H9 (cell line): ENCODE results near the gene PPARD. TPM values are rescaled to one million over a fixed set of nuclear protein-coding genes. Genes with fewer than 3 reads are reported as not detected.

ENCODE experiments used
- DNase-seq: peaks from one replicate; pipeline ENCODE4 v3.0.0-alpha.2; 2017
- H2AFZ ChIP-seq: one replicate; pipeline ENCODE4 v1.6.1; 2013; ENCODE audit warnings: mild to moderate bottlenecking, low read length, control low read depth, moderate library complexity
- H2AK5ac ChIP-seq: 2 replicates; pipeline ENCODE4 v1.6.1; 2013; ENCODE audit warnings: low read length, control low read depth, mixed read lengths; ENCODE audit not compliant: insufficient read length
- H2BK120ac ChIP-seq: one replicate; pipeline ENCODE4 v1.6.1; 2013; ENCODE audit warnings: low read depth, mild to moderate bottlenecking, low read length, control low read depth, inconsistent platforms; ENCODE audit not compliant: poor library complexity, severe bottlenecking
- H2BK12ac ChIP-seq: 2 replicates; pipeline ENCODE4 v1.6.1; 2013; ENCODE audit warnings: low read length, control low read depth, mixed read lengths, low read depth; ENCODE audit not compliant: insufficient read length
- H2BK15ac ChIP-seq: 2 replicates; pipeline ENCODE4 v1.6.1; 2013; ENCODE audit warnings: low read depth, low read length, control low read depth
- H2BK20ac ChIP-seq: one replicate; pipeline ENCODE4 v1.6.1; 2013; ENCODE audit warnings: low read depth, mild to moderate bottlenecking, low read length, control low read depth, inconsistent platforms; ENCODE audit not compliant: poor library complexity, severe bottlenecking
- H2BK5ac ChIP-seq: 2 replicates; pipeline ENCODE4 v1.6.1; 2013; ENCODE audit warnings: low read length, control low read depth, mixed read lengths; ENCODE audit not compliant: insufficient read length
- H3K14ac ChIP-seq: 2 replicates; pipeline ENCODE4 v1.6.1; 2013; ENCODE audit warnings: low read length, control low read depth; ENCODE audit not compliant: insufficient read depth
- H3K18ac ChIP-seq: 2 replicates; pipeline ENCODE4 v1.6.1; 2013; ENCODE audit warnings: low read depth, mild to moderate bottlenecking, mixed read lengths, low read length, control low read depth; ENCODE audit not compliant: insufficient read length
- H3K23ac ChIP-seq: 2 replicates; pipeline ENCODE4 v1.6.1; 2013; ENCODE audit warnings: low read length, control low read depth, mixed read lengths, low read depth; ENCODE audit not compliant: insufficient read length
- H3K23me2 ChIP-seq: 2 replicates; pipeline ENCODE4 v1.6.1; 2013; ENCODE audit warnings: low read depth, mild to moderate bottlenecking, mixed read lengths, low read length, control low read depth; ENCODE audit not compliant: insufficient read length, poor library complexity, severe bottlenecking
- H3K27ac ChIP-seq: 2 replicates; pipeline ENCODE4 v1.5.1; 2013; ENCODE audit warnings: low read length, control low read depth, mixed read lengths, low read depth; ENCODE audit not compliant: insufficient read length
- H3K27me3 ChIP-seq: 2 replicates; pipeline ENCODE4 v1.6.1; 2013; ENCODE audit warnings: low read length, control low read depth, inconsistent platforms; ENCODE audit not compliant: insufficient read depth
- H3K4ac ChIP-seq: 2 replicates; pipeline ENCODE4 v1.6.1; 2013; ENCODE audit warnings: low read depth, mild to moderate bottlenecking, control low read depth, inconsistent platforms, low read length, moderate library complexity
- H3K4me1 ChIP-seq: 2 replicates; pipeline ENCODE4 v1.6.1; 2013; ENCODE audit warnings: low read length, control low read depth, inconsistent platforms; ENCODE audit not compliant: insufficient read depth
- H3K4me2 ChIP-seq: 2 replicates; pipeline ENCODE4 v1.6.1; 2013; ENCODE audit warnings: low read length, control low read depth, mixed read lengths; ENCODE audit not compliant: insufficient read length, insufficient read depth
- H3K56ac ChIP-seq: 2 replicates; pipeline ENCODE4 v1.6.1; 2013; ENCODE audit warnings: low read depth, mild to moderate bottlenecking, mixed read lengths, low read length, control low read depth; ENCODE audit not compliant: insufficient read length
- H3K79me1 ChIP-seq: 2 replicates; pipeline ENCODE4 v1.6.1; 2013; ENCODE audit warnings: low read depth, mild to moderate bottlenecking, moderate library complexity, low read length, control low read depth, inconsistent platforms; ENCODE audit not compliant: insufficient read depth, poor library complexity, severe bottlenecking
- H3K79me2 ChIP-seq: 2 replicates; pipeline ENCODE4 v1.6.1; 2013; ENCODE audit warnings: low read length, control low read depth, inconsistent platforms; ENCODE audit not compliant: insufficient read depth
- H3K9ac ChIP-seq: 2 replicates; pipeline ENCODE4 v1.6.1; 2013; ENCODE audit warnings: low read length, control low read depth, mixed read lengths; ENCODE audit not compliant: insufficient read length; ENCODE audit errors: extremely low read depth
- H3K9me3 ChIP-seq: one replicate; pipeline ENCODE4 v1.6.1; 2013; ENCODE audit warnings: low read depth, low read length, inconsistent platforms; ENCODE audit not compliant: control insufficient read depth
- H3T11ph ChIP-seq: one replicate; pipeline ENCODE4 v1.6.1; 2013; ENCODE audit warnings: mild to moderate bottlenecking, low read length, control low read depth, inconsistent platforms
- H4K20me1 ChIP-seq: one replicate; pipeline ENCODE4 v1.6.1; 2013; ENCODE audit not compliant: control insufficient read depth, insufficient read length, insufficient read depth
- H4K5ac ChIP-seq: 2 replicates; pipeline ENCODE4 v1.6.1; 2013; ENCODE audit warnings: low read depth, mild to moderate bottlenecking, mixed read lengths, low read length, control low read depth; ENCODE audit not compliant: insufficient read length
- H4K8ac ChIP-seq: replicated peaks from 2 replicates; pipeline ENCODE4 v1.6.1; 2013; ENCODE audit warnings: low read length, control low read depth, mixed read lengths, low read depth; ENCODE audit not compliant: insufficient read length
- H4K91ac ChIP-seq: 2 replicates; pipeline ENCODE4 v1.6.1; 2013; ENCODE audit warnings: low read depth, mild to moderate bottlenecking, moderate library complexity, mixed read lengths, low read length, control low read depth; ENCODE audit not compliant: insufficient read length
- H3K27ac Mint-ChIP-seq, 3 experiments: 2 replicates in 2 of 3; 3 replicates in 1 of 3; pipeline ENCODE4 v1.8.0; 2020 to 2021; ENCODE audit warnings: mixed read lengths in 3 of 3, mild to moderate bottlenecking in 1 of 3, moderate library complexity in 1 of 3
- H3K27me3 Mint-ChIP-seq: 2 replicates; pipeline ENCODE4 v1.8.0; 2021; ENCODE audit warnings: low read depth, mild to moderate bottlenecking, moderate library complexity, mixed read lengths
- H3K36me3 Mint-ChIP-seq, 3 experiments: 2 replicates in 2 of 3; 3 replicates in 1 of 3; pipeline ENCODE4 v1.8.0; 2020 to 2021; ENCODE audit warnings: low read depth in 3 of 3, mixed read lengths in 3 of 3; ENCODE audit not compliant: insufficient read depth in 1 of 3
- H3K4me1 Mint-ChIP-seq, 2 experiments: 2 replicates each; pipeline ENCODE4 v1.8.0; 2020; ENCODE audit warnings: mixed read lengths in 2 of 2
- H3K4me3 Mint-ChIP-seq, 2 experiments: 2 replicates in 1 of 2; 3 replicates in 1 of 2; pipeline ENCODE4 v1.8.0; 2020 to 2021; ENCODE audit warnings: mild to moderate bottlenecking in 2 of 2, mixed read lengths in 2 of 2, moderate library complexity in 1 of 2
- H3K9me3 Mint-ChIP-seq, 2 experiments: 2 replicates in 1 of 2; 3 replicates in 1 of 2; pipeline ENCODE4 v1.8.0; 2020; ENCODE audit warnings: mild to moderate bottlenecking in 2 of 2, mixed read lengths in 2 of 2, moderate library complexity in 1 of 2
- WGBS: extraction: QIAGEN DNeasy Blood & Tissue Kit; methylation state at CpG from one replicate; pipeline ENCODE4 v1.1.7; 2013; ENCODE audit warnings: missing lambda C conversion rate, low lambda C conversion rate, mixed read lengths; ENCODE audit not compliant: insufficient read length; ENCODE audit errors: extremely low coverage; 5-methylcytosine and 5-hydroxymethylcytosine counted together
- total RNA-seq: library from RNA; stranded (reverse); gene quantifications from 2 replicates; pipeline ENCODE4 v1.2.1, GENCODE V29; 2021
- TF ChIP-seq, protein P1 (sequence below): fragments of 200-600 bp; sonication (generic); conservative IDR thresholded peaks from 3 replicates; pipeline ENCODE4 v1.8.0; 2021; ENCODE audit warnings: antibody characterized with exemption, mild to moderate bottlenecking

The PPARD gene
- total RNA-seq, 1 experiment from 2014 or later, result 11.7 TPM

DNA sequence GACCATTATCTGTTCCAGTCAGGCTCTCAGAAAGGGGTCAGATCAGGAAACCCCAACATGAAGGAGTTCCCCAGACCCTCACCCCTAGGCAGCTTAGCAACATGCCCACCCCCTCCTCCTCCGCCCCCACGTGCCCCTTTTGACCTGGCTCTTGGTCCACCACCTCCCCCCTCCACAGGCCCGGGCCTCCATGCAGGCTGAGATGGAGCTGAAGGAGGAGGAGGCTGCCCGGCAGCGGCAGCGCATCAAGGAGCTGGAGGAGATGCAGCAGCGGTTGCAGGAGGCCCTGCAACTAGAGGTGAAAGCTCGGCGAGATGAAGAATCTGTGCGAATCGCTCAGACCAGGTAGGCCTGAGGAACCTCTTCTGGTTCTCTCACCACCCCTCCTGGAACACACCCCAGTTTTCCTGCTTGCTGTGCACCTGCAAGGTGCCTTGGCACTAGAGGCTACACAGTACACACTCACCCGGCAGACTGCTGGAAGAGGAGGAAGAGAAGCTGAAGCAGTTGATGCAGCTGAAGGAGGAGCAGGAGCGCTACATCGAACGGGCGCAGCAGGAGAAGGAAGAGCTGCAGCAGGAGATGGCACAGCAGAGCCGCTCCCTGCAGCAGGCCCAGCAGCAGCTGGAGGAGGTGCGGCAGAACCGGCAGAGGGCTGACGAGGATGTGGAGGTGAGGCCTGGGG is 22.9 kb upstream of the PPARD start:
- H3K9me3 ChIP-seq, result no peaks in the 10 kb centered on the region
- H3K27me3 Mint-ChIP-seq, result peaks cover 28% of the 10 kb centered on the region
- peak; percentile 30 for DNase-seq
- no peak overlapping the region for H3K18ac ChIP-seq
- peaks cover 0 to 5% (median 0%) of the 10 kb centered on the region in 3 experiments; a peak in 2 of 7 replicates for H3K36me3 Mint-ChIP-seq
- H2AK5ac ChIP-seq, result no peak overlapping the region
- TF ChIP-seq, protein P1, sequence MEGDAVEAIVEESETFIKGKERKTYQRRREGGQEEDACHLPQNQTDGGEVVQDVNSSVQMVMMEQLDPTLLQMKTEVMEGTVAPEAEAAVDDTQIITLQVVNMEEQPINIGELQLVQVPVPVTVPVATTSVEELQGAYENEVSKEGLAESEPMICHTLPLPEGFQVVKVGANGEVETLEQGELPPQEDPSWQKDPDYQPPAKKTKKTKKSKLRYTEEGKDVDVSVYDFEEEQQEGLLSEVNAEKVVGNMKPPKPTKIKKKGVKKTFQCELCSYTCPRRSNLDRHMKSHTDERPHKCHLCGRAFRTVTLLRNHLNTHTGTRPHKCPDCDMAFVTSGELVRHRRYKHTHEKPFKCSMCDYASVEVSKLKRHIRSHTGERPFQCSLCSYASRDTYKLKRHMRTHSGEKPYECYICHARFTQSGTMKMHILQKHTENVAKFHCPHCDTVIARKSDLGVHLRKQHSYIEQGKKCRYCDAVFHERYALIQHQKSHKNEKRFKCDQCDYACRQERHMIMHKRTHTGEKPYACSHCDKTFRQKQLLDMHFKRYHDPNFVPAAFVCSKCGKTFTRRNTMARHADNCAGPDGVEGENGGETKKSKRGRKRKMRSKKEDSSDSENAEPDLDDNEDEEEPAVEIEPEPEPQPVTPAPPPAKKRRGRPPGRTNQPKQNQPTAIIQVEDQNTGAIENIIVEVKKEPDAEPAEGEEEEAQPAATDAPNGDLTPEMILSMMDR, result no peak
- peaks cover 20 to 24% of the 10 kb centered on the region in 2 experiments for H3K4me1 Mint-ChIP-seq
- no peak overlapping the region for H2BK12ac ChIP-seq
- peak overlapping the region in 1 of 2 experiments; percentile 11; a peak in 1 of 5 replicates for H3K4me3 Mint-ChIP-seq
- no peak overlapping the region for H3K4me2 ChIP-seq
- no peaks in the 10 kb centered on the region for H3K79me2 ChIP-seq
- H4K20me1 ChIP-seq, result no peaks in the 10 kb centered on the region
- no peak overlapping the region for H2BK5ac ChIP-seq
- no peak overlapping the region for H3K9ac ChIP-seq
- H2BK15ac ChIP-seq, result no peak overlapping the region
- no peak overlapping the region for H3K4ac ChIP-seq
- H3K56ac ChIP-seq, result no peak overlapping the region
- H3K14ac ChIP-seq, result no peak overlapping the region
- H3T11ph ChIP-seq, result no peak overlapping the region
- H3K27ac Mint-ChIP-seq, result no peak overlapping the region
- H2BK120ac ChIP-seq, result no peak overlapping the region
- no peak overlapping the region for H4K91ac ChIP-seq
- no peak overlapping the region for H3K27ac ChIP-seq
- H3K23ac ChIP-seq, result no peak overlapping the region
- H3K23me2 ChIP-seq, result peaks cover 10% of the 10 kb centered on the region
- H3K4me1 ChIP-seq, result peaks cover 3% of the 10 kb centered on the region
- H3K79me1 ChIP-seq, result no peaks in the 10 kb centered on the region
- no peaks in the 10 kb centered on the region; a peak in 1 of 5 replicates for H3K9me3 Mint-ChIP-seq
- H2AFZ ChIP-seq, result no peak overlapping the region
- no peak overlapping the region for H4K5ac ChIP-seq
- WGBS, result no CpG with 5 or more reads among the region's 20 CpGs
- no peak overlapping the region for H4K8ac ChIP-seq
- peaks cover 3% of the 10 kb centered on the region; the same call in 1 of the 2 replicates for H3K27me3 ChIP-seq
- no peak overlapping the region for H2BK20ac ChIP-seq
